Pancreas (tissue), 10 donors: ENCODE data around the gene SND1. TPM values are rescaled to one million over a fixed set of nuclear protein-coding genes. Genes with fewer than 3 reads are reported as not detected.

ENCODE experiments used
- ATAC-seq, 4 donors: fragments of 200-7000 bp; cut with Tn5 transposase; one replicate each; pipeline versions ENCODE4 v1.8.0 to v1.9.1; 2020; ENCODE audit warnings: mild to moderate bottlenecking in 4 of 4, moderate library complexity in 4 of 4
- DNase-seq, 6 donors: peaks; one replicate each; pipeline ENCODE4 v3.0.0-alpha.2; 2020
- FAIRE-seq: peaks from 2 replicates; lab custom pipeline; 2012; peaks lifted over from hg19 to GRCh38; lab: Jason Lieb, UNC
- H3K27ac ChIP-seq, 4 donors: fragments of 200-600 bp; sonication (generic); 1 replicate in 3 of 4; 2 replicates in 1 of 4; pipeline versions ENCODE4 v1.5.0 to v1.8.0; 2020
- H3K27me3 ChIP-seq, 4 donors: fragments of 200-600 bp; one replicate each; pipeline ENCODE4 v1.8.0; 2021
- H3K36me3 ChIP-seq, 3 donors: fragments of 200-600 bp; sonication (generic) in 1 of 3; one replicate each; pipeline versions ENCODE4 v1.5.0 to v1.8.0; 2020 to 2021
- H3K4me1 ChIP-seq, 3 donors: fragments of 200-600 bp; one replicate each; pipeline ENCODE4 v1.8.0; 2021
- H3K4me3 ChIP-seq, 4 donors: fragments of 200-600 bp; sonication (generic) in 2 of 4; one replicate each; pipeline versions ENCODE4 v1.5.0 to v1.8.0; 2020 to 2021
- H3K9me3 ChIP-seq, 4 donors: fragments of 200-600 bp; one replicate each; pipeline ENCODE4 v1.8.0; 2021
- WGBS, 2 donors: extraction: QIAGEN DNeasy Blood & Tissue Kit; methylation state at CpG; one replicate each; pipeline ENCODE4 v1.1.7; 2013; 5-methylcytosine and 5-hydroxymethylcytosine counted together
- intact Hi-C, 3 donors: fragments of 100-400 bp; cut with DNase I; formaldehyde crosslinking; loops; one replicate each; pipeline versions ENCODE4 v1.11.1 to v1.14.2; 2022
- polyA plus RNA-seq, 2 donors: library from polyadenylated mRNA; stranded (reverse); fragments of 200-250 nt; gene quantifications; one replicate each; pipeline ENCODE4 v1.2.3, GENCODE V29; 2013
- total RNA-seq, 6 donors: library from RNA; stranded (reverse); fragmentation: NEBNext Ultra II Directional in 4 of 6; extraction: Animal tissue kit (Norgen Biotek cat#: 25700) in 4 of 6; gene quantifications; one replicate each; pipeline versions ENCODE4 v1.2.1 to v1.2.4, GENCODE V29; 2021 to 2023
- TF ChIP-seq, protein P1 (sequence below), 4 donors: fragments of 200-600 bp; sonication (generic) in 3 of 4; IDR thresholded peaks; one replicate each; pipeline versions ENCODE4 v1.5.0 to v1.8.0; 2021; ENCODE audit warnings: antibody characterized with exemption in 4 of 4
- donor health status: healthy with polysubstance abuse.
- donor health status: DM: no; HTN: no; CAD: no; lungs with moderate emphysema.
- donor health status: DM: no; HTN: no; CAD: no.
- donor health status: control.
- donor health status: control.
- donor health status: Bipolar disorder and iron deficiency.
- donor health status: DM: yes; HTN: yes; CAD: no.
- donor health status: DM: no; HTN: no; CAD: no.
- donor health status: DM: no; HTN: no; CAD: no.
- donor health status: DM: yes; HTN: yes; CAD: no.

Gene SND1
- total and polyA plus RNA-seq, 8 donors: 84.1 to 308 (median 225) TPM

DNA sequence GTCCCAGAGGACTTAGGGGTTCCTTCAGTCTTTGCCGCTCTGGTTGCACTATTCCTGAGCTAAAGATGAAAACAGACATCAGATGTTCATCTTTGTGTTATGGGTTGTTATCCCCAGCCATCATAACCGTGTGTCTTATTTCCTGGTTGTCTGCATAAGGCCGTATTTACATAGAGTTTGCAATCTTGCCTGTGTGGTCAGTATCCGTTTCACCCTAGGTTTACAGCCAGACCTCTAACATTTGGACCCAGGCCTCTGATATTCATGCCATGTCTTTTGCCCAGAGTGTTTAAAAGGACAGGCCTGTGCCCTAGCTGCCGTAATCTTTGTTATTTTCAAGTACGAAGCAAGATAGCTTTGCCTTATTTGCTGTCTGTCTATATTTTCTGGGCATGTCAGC is 352.6 kb downstream of the SND1 start:
- DNase-seq (no peak), ATAC-seq (no peak), FAIRE-seq (no peak)
- H3K27me3 ChIP-seq: no peaks in the 10 kb centered on the region
- no peak overlapping the region for H3K4me3 ChIP-seq
- H3K4me1 ChIP-seq: peaks cover 8 to 37% (median 15%) of the 10 kb centered on the region in 3 donors
- no peaks in the 10 kb centered on the region for H3K36me3 ChIP-seq
- no peak overlapping the region for H3K27ac ChIP-seq
- WGBS, 2 donors: 51 to 55% methylated on average over 6 of the region's 6 CpGs
- no peaks in the 10 kb centered on the region for H3K9me3 ChIP-seq
- TF ChIP-seq, protein P1, sequence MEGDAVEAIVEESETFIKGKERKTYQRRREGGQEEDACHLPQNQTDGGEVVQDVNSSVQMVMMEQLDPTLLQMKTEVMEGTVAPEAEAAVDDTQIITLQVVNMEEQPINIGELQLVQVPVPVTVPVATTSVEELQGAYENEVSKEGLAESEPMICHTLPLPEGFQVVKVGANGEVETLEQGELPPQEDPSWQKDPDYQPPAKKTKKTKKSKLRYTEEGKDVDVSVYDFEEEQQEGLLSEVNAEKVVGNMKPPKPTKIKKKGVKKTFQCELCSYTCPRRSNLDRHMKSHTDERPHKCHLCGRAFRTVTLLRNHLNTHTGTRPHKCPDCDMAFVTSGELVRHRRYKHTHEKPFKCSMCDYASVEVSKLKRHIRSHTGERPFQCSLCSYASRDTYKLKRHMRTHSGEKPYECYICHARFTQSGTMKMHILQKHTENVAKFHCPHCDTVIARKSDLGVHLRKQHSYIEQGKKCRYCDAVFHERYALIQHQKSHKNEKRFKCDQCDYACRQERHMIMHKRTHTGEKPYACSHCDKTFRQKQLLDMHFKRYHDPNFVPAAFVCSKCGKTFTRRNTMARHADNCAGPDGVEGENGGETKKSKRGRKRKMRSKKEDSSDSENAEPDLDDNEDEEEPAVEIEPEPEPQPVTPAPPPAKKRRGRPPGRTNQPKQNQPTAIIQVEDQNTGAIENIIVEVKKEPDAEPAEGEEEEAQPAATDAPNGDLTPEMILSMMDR (IDR thresholded peaks at IDR 0.05): no peak
- intact Hi-C loops: no loop called here

DNA sequence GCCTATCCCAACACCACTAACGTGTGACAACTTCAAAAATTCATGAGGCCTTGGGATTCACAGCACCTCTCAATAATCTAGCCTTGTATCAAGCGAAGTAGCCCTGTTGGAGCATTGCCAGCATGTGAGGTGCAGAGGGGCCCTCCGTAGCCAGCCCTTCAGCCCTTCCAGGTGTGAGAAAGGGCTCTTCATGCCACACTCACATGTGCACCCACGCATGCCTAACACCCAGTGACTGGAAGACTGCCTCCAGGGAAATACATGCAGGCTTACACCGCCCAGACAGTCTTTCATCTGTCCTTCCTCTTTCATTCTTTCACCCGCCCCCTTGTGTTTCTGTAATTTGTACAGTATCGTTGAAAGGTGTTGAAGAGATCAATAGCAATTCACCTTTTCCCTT is 353.1 kb downstream of the SND1 start:
- FAIRE-seq (no peak), ATAC-seq (peak in 2 of 4 donors; percentile 32 to 39), DNase-seq (no peak)
- H3K27me3 ChIP-seq: no peaks in the 10 kb centered on the region
- intact Hi-C loops: no loop called here
- peaks cover 8 to 37% (median 15%) of the 10 kb centered on the region in 3 donors for H3K4me1 ChIP-seq
- H3K4me3 ChIP-seq: no peak overlapping the region
- no peak overlapping the region for H3K27ac ChIP-seq
- no peaks in the 10 kb centered on the region for H3K9me3 ChIP-seq
- TF ChIP-seq, protein P1 (IDR thresholded peaks at IDR 0.05): no peak
- no peaks in the 10 kb centered on the region for H3K36me3 ChIP-seq
- 65 to 72% methylated on average over 7 of the region's 7 CpGs for WGBS, 2 donors

DNA sequence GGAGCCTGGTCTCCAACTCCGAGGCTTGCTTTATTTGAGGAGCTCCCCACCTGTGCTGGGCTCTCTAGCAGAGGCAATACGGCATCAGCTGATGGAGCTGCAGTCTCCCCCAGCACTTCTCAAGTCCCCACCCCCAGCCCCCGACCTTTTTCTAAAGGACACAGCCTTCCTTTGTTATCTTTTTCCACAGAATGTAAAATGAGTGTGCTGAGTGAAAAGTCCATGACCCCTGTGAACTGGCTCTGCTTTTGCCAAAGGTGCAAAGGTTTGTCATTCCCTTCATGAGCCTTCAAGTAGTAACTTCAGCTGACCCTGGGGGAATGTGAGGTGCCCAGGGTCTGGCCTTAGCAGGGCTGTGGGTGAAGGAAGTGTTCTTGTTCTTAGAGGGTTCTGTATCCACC is 353.8 kb downstream of the SND1 start:
- Histone ChIP-seq H3K9me3 (no peaks in the 10 kb centered on the region), H3K27me3 (no peaks in the 10 kb centered on the region), H3K36me3 (no peaks in the 10 kb centered on the region), H3K27ac (no peak overlapping the region), H3K4me3 (no peak overlapping the region), H3K4me1 (peaks cover 8 to 37% (median 15%) of the 10 kb centered on the region in 3 donors)
- intact Hi-C loops: no loop called here
- TF ChIP-seq, protein P1 (IDR thresholded peaks at IDR 0.05): no peak
- FAIRE-seq: no peak
- ATAC-seq: peak in 2 of 4 donors; percentile 14 to 23
- 24 to 35% methylated on average over 3 of the region's 3 CpGs for WGBS, 2 donors
- no peak for DNase-seq

DNA sequence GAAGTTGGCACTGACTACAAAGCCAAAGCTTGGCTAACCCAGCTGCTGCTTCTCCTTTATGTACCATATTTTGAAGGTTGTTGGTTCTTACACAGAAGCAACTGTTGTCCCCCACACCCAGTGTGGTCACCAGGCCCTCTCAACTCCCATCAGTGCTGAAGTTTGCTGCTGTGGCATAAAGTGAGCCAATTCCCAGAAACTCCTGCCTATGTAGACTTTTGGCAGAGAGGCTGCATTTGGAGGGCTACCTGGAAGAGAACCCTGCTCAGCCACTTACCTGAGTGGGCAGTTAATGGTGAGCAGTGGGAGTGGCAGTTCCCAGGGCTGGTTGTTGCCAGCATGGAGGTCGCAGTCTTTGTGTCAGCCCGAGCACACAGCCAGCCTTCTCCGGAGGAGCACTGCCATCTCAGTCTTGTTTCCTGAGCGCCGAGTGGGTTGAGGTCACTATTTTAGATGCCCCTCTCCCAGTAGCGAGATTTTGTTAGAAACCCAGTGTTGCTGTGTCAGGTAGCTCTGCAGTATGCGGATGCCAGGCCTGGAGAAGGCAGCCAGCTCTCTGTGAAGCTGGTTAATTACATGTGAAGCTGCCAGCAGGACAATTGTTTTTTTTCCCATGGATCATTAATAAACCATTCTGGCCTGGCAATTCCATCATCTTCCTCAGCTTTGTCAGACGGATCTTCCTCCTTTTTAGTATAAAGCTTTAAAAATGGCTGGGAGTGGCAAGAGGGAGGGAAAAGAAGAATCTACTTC is 354.7 kb downstream of the SND1 start:
- Histone ChIP-seq H3K4me3 (no peak overlapping the region), H3K27me3 (no peaks in the 10 kb centered on the region), H3K4me1 (peaks cover 8 to 37% (median 15%) of the 10 kb centered on the region in 3 donors), H3K9me3 (no peaks in the 10 kb centered on the region), H3K36me3 (no peaks in the 10 kb centered on the region), H3K27ac (no peak overlapping the region)
- 59 to 72% methylated on average over 8 of the region's 8 CpGs for WGBS, 2 donors
- FAIRE-seq (no peak), ATAC-seq (peak in 3 of 4 donors; percentile 10 to 43 (median 39)), DNase-seq (peak in 1 of 6 donors; percentile 23)
- intact Hi-C loops: no loop called here
- TF ChIP-seq, protein P1 (IDR thresholded peaks at IDR 0.05): no peak

DNA sequence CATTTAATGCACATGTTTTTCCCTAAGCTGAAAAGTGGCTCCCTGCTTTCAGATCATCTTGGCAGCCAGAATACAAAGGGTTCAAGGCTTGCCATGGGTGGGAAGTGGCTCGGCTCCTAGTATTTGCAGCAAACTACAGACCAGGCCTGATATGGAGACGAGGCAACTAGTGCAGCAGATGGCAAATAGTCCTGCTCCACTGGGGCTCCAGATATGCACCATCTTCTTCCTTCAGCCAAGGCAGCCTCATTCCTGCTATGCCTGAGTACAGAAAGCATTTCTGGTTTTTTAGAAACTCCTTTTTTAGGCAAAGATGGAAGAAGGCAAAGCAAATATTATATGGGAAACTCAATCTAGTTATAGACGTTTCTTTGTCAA is 355.3 kb downstream of the SND1 start:
- Histone ChIP-seq H3K36me3 (no peaks in the 10 kb centered on the region), H3K9me3 (no peaks in the 10 kb centered on the region), H3K27me3 (no peaks in the 10 kb centered on the region), H3K4me1 (peaks cover 8 to 37% (median 15%) of the 10 kb centered on the region in 3 donors), H3K27ac (no peak overlapping the region), H3K4me3 (no peak overlapping the region)
- FAIRE-seq: no peak
- WGBS, 2 donors: 36 to 44% methylated on average over 3 of the region's 3 CpGs
- no peak for DNase-seq
- TF ChIP-seq, protein P1 (IDR thresholded peaks at IDR 0.05): no peak
- ATAC-seq: no peak
- intact Hi-C loops: no loop called here
